Measurements from ENCODE around the gene SETD2.

GRCh38 chr3:47010910-47011309 lies 153.0 kb downstream of the SETD2 start:
- no peak for TF ChIP-seq POLR2A (IDR thresholded peaks at IDR 0.05)
- no peak for TF ChIP-seq CTCF (IDR thresholded peaks at IDR 0.05)
- TF ChIP-seq EP300 (IDR thresholded peaks at IDR 0.05): no peak
- no peak for TF ChIP-seq POLR2AphosphoS5 (IDR thresholded peaks at IDR 0.05)

All from sigmoid colon (tissue), 4 donors.